Measurements from ENCODE around the gene CNTN1. TPM values are rescaled to one million over a fixed set of nuclear protein-coding genes. Genes with fewer than 3 reads are reported as not detected.

CNTN1 gene
- total and polyA plus RNA-seq, 11 donors = 0.01 to 0.66 (median 0.20) TPM; not detected in 2

DNA sequence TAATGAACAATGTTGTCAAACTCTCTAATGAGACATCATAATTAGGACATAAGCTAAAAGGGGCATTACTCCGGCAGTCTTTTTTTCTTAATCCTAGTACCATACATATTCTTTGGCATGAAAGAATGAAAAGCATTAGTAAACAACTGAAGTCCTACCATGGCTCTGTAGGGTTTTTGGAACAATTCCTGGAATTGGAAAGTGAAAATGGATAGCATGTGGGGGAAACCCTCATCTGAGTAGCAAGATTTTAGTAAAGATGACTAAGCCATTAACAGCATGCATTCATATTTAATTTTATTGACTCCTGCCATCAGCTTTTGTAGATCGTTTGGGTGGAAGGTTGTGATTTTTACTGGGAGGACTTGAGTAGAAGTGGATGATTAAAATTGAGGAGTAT, 279.7 kb downstream of the CNTN1 start:
- no peaks in the 10 kb centered on the region for H3K4me1 ChIP-seq
- no peak for DNase-seq
- intact Hi-C loops (cut with DNase I) = no loop called here

DNA sequence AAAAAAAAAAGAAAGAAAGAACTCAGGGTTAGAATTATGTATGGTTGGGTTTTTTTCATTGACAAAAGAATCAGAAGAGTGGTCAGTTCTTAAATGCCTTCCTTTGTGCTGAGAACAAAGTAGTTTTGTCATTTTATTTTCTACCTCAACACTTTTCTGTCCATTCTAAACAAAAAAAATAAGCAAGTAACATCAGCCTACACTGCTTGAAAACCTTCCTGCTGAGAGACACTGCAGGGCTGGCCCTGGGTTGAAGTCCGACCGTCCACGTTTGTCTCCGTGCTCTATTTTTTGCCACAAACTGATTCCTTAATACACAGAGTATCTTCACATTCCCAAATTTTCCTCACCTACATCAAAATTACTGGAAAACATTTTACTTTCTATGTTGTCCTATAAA, 284.3 kb downstream of the CNTN1 start:
- ATAC-seq (no peak), DNase-seq (no peak)
- H3K27me3 ChIP-seq = no peaks in the 10 kb centered on the region
- no peak overlapping the region for H3K4me3 ChIP-seq
- no peaks in the 10 kb centered on the region for H3K36me3 ChIP-seq
- no peaks in the 10 kb centered on the region for H3K4me1 ChIP-seq
- intact Hi-C loops (cut with DNase I) = no loop called here
- H3K9me3 ChIP-seq = no peaks in the 10 kb centered on the region
- H3K27ac ChIP-seq = no peak overlapping the region
- TF ChIP-seq POLR2A (IDR thresholded peaks at IDR 0.05) = no peak
- no peak for TF ChIP-seq CTCF (IDR thresholded peaks at IDR 0.05)
- 86 to 90% (median 87%) methylated on average over 4 of the region's 4 CpGs for WGBS, 4 donors

More for the DNA sequence above, 279.7 kb downstream of the CNTN1 start:
- TF ChIP-seq CTCF (IDR thresholded peaks at IDR 0.05) = no peak
- H3K9me3 ChIP-seq = no peaks in the 10 kb centered on the region
- 49 to 83% (median 67%) methylated on average over 2 of the region's 2 CpGs for WGBS, 4 donors
- H3K27ac ChIP-seq = no peak overlapping the region
- H3K36me3 ChIP-seq = no peaks in the 10 kb centered on the region
- H3K27me3 ChIP-seq = no peaks in the 10 kb centered on the region
- ATAC-seq = no peak
- H3K4me3 ChIP-seq = no peak overlapping the region

- intact Hi-C loops (cut with DNase I) = loop anchor here in 1 of 10 donors (5.0 kb wide), 1 partner anchor 133 kb away; no protein-coding TSS in a partner anchor
- TF ChIP-seq POLR2A (IDR thresholded peaks at IDR 0.05) (no peak), CTCF (IDR thresholded peaks at IDR 0.05) (no peak)
- no peak for DNase-seq
- Histone ChIP-seq H3K9me3 (peaks cover 0 to 13% (median 0%) of the 10 kb centered on the region in 12 donors), H3K36me3 (no peaks in the 10 kb centered on the region), H3K27me3 (no peaks in the 10 kb centered on the region), H3K27ac (no peak overlapping the region), H3K4me1 (no peaks in the 10 kb centered on the region), H3K4me3 (no peak overlapping the region)
- ATAC-seq = no peak
Observed at GRCh38 chr12:40980427-40980961, 288.3 kb downstream of the CNTN1 start.

DNA sequence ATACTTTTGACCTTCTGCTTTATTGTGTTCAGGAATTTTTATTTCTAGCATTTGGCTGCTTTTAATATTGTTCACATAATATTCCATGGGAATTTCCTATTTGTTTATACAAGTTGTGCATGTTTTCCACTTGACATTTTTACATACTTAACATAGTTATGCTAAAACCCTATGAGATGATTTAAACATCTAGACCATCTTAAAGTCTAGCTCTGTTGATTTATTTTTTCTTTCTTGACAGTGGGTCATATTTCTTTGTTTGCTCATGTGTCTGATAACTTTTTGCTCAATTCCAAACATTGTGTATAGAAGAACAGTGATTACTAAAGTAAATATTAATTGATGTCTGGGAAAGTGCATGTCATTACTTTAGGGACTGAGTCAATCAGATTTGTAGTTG, 293.8 kb downstream of the CNTN1 start:
- TF ChIP-seq CTCF (IDR thresholded peaks at IDR 0.05) (no peak), POLR2A (IDR thresholded peaks at IDR 0.05) (no peak)
- DNase-seq (no peak), ATAC-seq (no peak)
- Histone ChIP-seq H3K27me3 (no peaks in the 10 kb centered on the region), H3K36me3 (no peaks in the 10 kb centered on the region), H3K9me3 (peaks cover 0 to 18% (median 0%) of the 10 kb centered on the region in 12 donors), H3K4me3 (no peak overlapping the region), H3K4me1 (no peaks in the 10 kb centered on the region), H3K27ac (no peak overlapping the region)
- intact Hi-C loops (cut with DNase I) = no loop called here
